NOMO-1 (cell line): ENCODE data around the gene ZNF512.
"Not testable (repeated sequence)": the region's sequence is repeated elsewhere in the genome, so short reads cannot be mapped to it uniquely, and the experiment has no call there.

Experiments
- DNase-seq, 2 experiments: peaks; one replicate each; lab custom pipeline; 2025; ENCODE audit not compliant: unreplicated experiment in 2 of 2; lab: John Stamatoyannopoulos, UW

ZNF512 gene, protein sequence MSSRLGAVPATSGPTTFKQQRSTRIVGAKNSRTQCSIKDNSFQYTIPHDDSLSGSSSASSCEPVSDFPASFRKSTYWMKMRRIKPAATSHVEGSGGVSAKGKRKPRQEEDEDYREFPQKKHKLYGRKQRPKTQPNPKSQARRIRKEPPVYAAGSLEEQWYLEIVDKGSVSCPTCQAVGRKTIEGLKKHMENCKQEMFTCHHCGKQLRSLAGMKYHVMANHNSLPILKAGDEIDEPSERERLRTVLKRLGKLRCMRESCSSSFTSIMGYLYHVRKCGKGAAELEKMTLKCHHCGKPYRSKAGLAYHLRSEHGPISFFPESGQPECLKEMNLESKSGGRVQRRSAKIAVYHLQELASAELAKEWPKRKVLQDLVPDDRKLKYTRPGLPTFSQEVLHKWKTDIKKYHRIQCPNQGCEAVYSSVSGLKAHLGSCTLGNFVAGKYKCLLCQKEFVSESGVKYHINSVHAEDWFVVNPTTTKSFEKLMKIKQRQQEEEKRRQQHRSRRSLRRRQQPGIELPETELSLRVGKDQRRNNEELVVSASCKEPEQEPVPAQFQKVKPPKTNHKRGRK

DNA sequence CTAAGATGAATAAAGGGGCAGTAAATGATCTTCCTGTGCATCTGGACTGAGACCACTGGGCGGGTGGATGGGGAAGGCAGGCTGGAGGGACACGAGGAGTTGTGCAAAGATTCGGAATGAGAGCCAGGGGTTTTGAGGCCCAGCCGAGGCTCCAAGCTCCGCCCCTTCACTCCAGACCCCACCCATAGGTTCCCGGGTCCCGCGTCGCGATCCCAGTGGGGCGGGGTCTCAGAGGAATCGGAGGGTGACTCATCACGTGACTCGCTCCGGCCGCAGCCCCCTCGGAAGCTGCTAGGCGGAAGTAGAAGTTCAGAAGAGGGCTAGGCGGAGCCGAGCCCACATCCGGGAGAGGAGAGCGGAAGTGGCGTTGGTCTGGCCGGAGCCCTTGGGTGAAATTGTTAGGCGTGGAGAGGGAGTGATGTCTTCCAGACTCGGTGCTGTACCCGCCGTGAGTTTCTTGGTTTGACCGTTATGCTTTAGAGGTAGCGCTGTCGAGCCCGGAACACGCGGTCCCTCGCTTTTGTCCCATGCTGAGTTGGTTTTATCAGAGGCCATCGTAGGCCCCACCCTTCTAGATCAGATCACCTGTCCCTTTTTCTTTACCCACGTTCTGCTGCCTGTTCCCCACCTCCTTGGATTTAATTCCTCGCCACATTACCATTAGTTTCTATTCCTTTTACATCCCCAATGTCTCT lies at the start of gene ZNF512:
Gene ZNF512 (plus strand): TSS at position 348 of the 695 bp plus-strand sequence. CDS start 71 bp downstream, at position 419.
- peak; percentile 94 for DNase-seq

- no peak for DNase-seq
These were observed 45.6 kb upstream of the ZNF512 start for GRCh38 chr2:27537287-27537686.

DNA sequence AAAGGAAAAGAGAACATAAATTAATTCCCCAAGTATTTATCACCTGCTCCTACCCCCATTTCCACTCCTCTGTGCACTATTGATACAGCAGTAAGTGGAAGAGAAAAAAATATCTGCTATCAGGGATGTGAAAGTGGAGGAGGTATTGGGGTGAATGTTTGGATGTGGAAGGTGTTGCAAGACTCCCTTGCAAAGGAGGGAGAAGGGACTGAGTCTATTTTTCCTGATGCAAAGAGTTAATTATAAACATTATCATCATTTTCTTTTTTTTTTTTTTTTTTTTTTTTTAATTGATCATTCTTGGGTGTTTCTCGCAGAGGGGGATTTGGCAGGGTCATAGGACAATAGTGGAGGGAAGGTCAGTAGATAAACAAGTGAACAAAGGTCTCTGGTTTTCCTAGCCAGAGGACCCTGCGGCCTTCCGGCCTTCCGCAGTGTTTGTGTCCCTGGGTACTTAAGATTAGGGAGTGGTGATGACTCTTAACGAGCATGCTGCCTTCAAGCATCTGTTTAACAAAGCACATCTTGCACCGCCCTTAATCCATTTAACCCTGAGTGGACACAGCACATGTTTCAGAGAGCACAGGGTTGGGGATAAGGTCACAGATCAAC lies 43.9 kb upstream of the ZNF512 start:
- DNase-seq, result not testable (repeated sequence)

DNA sequence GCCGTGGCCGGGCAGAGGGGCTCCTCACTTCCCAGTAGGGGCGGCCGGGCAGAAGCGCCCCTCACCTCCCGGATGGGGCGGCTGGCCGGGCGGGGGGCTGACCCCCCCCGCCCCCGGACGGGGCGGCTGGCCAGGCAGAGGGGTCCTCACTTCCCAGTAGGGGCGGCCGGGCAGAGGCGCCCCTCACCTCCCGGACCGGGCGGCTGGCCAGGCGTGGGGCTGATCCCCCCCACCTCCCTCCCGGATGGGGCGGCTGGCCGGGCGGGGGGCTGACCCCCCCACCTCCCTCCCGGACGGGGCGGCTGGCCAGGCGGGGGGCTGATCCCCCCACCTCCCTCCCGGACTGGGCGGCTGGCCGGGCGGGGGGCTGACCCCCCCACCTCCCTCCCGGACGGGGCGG lies 43.2 kb upstream of the ZNF512 start:
- not testable (repeated sequence) for DNase-seq

DNA sequence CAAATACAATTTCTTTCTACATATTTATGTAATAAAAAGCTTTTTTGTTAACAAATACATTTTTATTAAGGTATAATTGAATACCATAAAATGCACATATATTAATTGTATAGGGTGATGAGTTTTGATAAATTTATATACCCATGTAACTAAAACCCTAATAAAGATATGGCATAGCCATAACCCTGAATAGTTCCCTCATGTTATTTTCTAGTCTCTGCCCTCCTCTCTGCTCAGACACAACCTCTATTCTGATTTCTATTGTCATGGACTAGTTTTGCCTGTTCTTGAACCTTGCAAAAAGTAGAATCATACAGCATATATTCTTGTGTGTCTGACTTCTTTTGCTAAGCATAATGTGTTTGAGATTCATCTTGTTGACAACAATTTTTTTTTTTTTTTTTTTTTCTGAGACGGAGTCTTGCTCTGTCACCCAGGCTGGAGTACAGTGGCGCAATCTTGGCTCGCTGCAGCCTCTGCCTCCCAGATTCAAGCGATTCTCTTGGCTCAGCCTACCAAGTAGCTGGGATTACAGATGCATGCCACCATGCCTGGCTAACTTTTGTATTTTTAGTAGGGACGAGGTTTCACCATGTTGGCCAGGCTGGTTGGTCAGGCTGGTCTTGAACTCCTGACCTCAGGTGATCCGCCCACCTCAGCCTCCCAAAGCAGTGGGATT lies 38.6 kb upstream of the ZNF512 start:
- no peak for DNase-seq

DNA sequence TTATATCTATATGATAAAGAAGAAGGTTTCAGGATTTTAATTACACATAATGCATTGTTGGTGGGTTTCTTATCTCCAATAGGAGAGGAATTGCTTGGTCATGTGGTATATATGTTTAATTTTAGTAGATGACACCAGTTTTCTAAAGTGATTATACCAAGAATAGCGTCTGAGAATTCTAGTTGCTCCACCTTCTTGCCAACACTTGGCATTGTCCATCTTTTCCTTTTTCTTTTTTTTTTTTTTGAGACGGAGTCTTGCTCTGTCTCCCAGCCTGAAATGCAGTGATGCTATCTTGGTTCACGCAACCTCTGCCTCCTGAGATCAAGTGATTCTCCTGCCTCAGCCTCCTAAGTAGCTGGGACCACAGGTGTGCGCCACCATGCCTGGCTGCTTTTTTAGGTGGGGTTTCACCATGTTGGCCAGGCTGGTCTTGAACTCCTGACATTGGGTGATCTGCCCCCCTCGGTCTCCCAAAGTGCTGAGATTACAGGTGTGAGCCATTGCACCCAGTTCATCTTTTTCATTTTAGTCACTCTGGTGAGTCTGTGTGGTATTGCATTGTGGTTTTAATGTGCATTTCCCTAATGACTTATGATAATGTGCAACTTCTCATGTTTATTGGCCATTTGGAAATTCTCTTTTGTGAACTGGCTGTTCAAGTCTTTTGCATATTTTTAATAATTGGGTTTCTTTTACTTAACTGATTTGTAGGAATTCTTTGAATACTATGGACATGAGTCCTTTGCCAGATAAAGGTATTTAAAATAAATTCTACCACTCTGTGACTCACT lies 37.3 kb upstream of the ZNF512 start:
- no peak for DNase-seq

GRCh38 chr2:27549303-27549702 lies 33.5 kb upstream of the ZNF512 start:
- DNase-seq, result no peak

- DNase-seq, result no peak
These were observed 31.3 kb upstream of the ZNF512 start for GRCh38 chr2:27551514-27551913.

DNA sequence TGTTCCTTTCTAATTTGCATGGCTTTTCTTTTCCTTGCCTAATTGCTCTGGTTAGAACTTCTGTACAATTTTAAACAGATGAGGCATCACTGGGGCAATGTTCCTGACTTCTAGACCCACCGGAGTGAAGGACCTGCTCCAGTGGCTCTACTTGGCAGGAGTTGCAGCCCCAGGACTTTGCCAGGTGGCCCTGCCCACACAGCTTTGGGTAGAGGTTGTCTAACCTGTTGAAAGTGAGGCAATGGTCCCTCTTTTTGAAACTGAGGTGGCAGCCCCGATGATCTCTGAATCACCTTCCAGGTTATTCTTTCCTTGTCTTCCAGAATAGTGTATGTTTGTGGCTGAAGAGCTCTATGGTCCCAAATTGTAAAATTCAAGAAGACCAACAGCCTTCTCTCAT lies 29.9 kb upstream of the ZNF512 start:
- no peak for DNase-seq

- not testable (repeated sequence) for DNase-seq
These were observed 28.4 kb upstream of the ZNF512 start for GRCh38 chr2:27554451-27554850.

DNA sequence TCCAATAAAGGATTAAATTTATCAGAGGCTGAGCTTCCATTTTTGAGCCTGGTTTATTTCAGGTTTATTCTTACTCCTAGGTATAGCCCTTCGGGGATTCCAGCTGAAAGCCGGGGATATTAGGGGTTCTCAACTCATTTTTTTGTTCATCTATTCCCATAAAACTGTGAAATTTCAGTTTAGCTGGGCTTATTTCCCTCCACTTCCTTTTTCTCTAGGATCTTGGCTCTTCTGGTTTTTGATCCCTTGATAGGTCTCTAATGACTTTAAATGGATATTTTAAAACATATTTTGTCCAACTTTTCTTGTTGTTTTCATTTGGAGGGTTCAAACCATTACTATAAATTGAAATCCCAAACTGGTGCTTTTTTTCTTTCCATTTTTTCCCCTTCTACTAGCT lies 23.6 kb upstream of the ZNF512 start:
- DNase-seq, result no peak

GRCh38 chr2:27561060-27561459 lies 21.8 kb upstream of the ZNF512 start:
- DNase-seq, result no peak

DNA sequence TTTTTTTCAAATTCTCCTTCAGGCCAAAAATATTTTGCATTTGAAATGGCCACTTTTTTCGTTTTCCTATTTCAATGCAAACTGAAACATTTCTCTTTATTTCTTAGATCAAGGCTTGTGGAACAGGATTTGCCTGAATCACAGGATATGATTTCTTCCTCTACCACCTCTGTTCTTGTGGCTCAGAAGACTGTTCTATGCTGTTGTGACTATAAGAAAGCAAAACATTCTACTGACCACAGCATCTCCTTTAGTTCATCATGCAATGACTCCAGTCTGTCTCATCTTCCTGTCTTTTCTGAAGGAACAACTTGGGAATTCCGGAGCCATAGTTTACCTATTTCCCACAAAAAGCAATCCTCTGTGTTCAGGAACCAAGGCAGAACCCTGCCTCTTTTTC lies 16.2 kb upstream of the ZNF512 start:
- DNase-seq, result no peak

DNA sequence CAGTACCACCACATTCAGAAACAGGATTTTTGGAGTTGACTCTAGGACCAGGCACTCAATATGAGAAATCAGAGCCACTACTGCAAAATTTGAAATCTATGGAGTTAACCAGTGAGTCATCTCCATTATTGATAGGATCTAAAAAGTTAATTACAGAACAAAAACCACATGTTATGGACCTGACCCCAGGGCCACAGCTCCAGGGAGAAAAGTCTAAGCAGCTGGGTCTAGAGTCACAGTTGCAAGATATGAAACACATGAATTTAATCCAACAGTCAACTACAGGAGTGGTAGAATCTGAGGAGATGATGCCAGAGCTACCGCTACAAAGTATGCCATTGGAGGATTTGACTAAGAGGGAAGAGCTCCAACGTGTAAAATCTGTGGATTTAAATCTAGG lies 13.4 kb upstream of the ZNF512 start:
- DNase-seq, result no peak

DNA sequence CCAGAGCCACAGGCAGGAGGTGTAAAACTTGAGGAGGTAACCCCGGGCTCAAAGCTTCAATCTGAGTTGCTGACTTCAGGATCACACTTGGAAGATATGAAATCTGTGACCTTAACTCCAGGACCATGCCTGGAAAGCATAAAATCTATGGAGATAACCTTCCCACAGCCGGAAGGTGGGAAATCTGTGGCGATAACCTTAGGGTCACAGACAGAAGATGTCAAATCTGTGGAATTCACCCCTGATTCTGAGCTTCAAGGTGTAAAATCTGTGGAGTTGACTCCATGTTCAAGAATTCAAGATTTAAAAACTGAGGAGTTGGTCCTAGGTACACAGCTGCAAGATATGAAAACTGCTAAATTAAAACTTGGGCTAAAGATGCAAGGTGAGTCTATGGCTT lies 11.6 kb upstream of the ZNF512 start:
- no peak for DNase-seq

DNA sequence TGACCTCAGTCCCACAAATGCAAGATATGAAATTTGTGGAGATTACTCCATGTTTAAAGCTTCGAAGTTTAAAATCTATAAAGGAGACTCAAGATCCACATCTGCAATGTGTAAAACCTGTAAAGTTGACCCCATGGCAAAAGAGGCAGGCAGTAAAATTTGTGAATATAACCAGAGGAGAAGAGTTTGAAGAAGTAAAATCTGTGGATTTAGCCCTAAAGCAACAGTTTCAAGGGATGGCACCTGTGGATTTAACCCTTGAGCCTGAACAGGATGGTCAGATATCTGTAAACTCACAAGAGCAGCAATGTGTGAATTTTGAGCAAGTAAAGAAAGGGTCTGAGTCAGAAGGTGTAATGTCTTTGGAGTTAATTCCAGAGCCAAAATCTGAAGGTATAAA lies 11.2 kb upstream of the ZNF512 start:
- DNase-seq, result no peak

DNA sequence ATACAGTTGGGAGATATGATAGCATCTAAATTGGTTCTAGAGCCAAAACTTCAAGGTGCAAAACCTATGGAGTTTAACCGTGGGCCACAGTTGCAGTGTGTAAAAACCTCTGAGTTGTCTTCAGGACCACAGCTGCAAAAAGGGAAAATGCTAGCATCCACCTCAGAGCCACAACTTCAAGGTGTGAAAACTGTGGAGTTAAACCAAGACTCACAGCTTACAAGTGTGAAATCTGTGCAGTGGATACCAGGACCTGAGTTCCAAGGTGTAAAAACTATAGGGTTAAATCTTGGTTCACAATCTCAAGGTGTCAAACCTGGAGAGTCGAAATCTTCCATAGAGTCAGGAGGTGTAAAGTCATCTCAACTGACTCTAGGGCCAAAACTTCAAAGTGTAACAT lies 10.4 kb upstream of the ZNF512 start:
- no peak for DNase-seq

DNA sequence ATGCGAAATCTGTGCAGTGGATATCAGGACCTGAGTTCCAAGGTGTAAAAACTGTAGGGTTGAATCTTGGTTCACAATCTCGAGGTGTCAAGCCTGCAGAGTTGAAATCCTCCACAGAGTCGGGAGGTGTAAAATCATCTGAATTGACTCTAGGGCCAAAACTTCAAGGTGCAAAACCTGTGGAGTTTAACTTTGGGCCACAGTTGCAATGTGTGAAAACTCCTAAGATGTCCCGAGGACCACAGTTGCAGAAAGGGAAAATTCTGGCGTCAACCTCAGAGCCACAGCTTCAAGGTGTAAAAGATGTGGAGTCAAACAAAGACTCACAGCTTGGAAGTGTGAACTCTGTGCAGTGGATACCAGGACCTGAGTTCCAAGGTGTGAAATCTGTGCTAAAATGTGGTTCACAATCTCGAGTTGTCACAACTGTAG lies 9.8 kb upstream of the ZNF512 start:
- no peak for DNase-seq

DNA sequence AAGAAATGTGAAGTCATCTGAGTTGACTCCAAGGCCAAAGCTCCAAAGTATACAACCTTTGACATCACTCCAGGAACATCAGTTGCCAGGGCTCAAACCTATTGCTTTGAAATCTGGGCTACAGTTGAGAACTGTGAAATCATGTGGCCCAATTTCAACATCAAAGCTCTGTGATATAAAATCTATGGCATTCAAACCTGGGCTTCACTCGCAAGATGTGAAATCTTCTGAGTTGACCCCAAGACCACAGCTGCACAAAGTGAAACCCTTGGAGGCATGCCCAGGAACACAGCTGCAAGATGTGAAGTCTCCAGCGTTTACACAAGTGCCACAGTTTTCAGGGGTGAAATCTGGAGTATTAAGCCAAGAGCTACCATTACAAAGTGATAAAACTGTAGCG lies 9.4 kb upstream of the ZNF512 start:
- DNase-seq, result no peak
